SK-N-MC (cell line): Measurements from ENCODE around the gene FAM3C.

ENCODE experiments used
- EZH2 ChIP-seq: fragments of 200-600 bp; sonication (generic); IDR thresholded peaks from one replicate; pipeline ENCODE4 v1.6.1; 2017; ENCODE audit warnings: antibody characterized with exemption
- FOXP2 ChIP-seq: optimal IDR thresholded peaks from 2 replicates; pipeline ENCODE3; 2011; ENCODE audit warnings: mild to moderate bottlenecking, moderate library complexity; ENCODE audit not compliant: insufficient read depth; ENCODE audit errors: extremely low read length, control extremely low read depth
- POLR2AphosphoS5 ChIP-seq: IDR thresholded peaks from 2 replicates; pipeline ENCODE4 v1.6.1; 2012; ENCODE audit warnings: mild to moderate bottlenecking, low read depth, low read length, borderline replicate concordance

DNA sequence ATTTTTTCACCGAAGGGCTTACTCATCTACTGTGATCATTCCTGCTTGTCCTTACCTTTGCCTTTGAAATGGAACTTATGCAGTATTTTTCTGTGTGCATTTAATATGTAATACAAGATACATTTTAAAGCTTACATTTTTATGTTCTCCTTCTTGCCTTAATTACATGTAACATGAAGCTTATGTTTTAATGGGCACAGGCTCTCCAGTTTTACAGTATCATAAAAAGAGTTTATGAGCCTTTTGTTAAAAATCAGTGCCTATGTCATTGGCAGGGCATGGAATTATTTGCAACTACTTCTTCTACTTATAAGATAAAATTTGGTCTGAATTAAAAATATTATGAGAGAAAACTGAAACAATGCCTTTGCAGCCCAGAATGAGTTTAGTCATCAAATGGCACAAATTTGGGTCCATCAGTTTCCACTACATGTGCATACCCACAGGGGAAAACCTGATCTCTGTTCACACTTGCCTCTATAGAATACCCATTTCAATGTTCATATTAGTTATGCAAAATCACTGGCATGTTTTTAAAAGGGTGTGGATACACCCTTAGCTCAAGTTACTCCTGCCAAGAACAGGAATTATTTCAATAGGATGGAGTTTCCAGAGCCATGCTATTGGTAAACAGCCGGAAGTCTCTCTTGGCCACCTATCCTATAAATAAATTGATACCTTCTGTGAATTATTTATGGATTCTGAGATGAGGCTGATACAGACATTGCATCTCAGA, 95.3 kb downstream of the FAM3C start:
- TF ChIP-seq POLR2AphosphoS5 (no peak), EZH2 (no peak), FOXP2 (no peak)
